GM18909 (cell line): ENCODE measurements around the gene CARHSP1.
"Not testable (repeated sequence)": the region's sequence is repeated elsewhere in the genome, so short reads cannot be mapped to it uniquely, and the experiment has no call there.

ENCODE experiments used
- ATAC-seq: cut with Tn5 transposase; IDR thresholded peaks from one replicate; pipeline ENCODE4 v1.9.1; 2021; ENCODE audit warnings: mild to moderate bottlenecking; ENCODE audit not compliant: unreplicated experiment, poor library complexity

CARHSP1 gene

DNA sequence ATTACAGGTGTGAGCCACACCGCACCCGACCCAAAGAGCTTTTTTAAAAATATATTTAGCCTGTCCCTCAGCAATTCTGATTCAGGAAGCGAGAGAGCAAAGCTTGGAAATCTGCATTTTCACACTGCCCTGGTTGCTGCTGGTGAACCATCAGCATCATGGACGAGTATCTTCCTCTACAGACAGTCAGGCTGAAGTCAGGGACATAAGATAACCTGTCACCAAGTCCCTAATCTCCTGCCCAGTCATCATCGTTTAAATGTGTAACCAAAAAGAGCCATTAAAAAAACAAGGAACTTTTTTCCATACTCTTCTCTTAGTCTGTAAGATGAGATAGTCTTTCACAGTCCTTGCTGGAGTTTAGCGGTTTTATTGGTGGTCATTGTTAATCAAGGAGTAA is 64.5 kb downstream of the CARHSP1 start:
- no peak for ATAC-seq

DNA sequence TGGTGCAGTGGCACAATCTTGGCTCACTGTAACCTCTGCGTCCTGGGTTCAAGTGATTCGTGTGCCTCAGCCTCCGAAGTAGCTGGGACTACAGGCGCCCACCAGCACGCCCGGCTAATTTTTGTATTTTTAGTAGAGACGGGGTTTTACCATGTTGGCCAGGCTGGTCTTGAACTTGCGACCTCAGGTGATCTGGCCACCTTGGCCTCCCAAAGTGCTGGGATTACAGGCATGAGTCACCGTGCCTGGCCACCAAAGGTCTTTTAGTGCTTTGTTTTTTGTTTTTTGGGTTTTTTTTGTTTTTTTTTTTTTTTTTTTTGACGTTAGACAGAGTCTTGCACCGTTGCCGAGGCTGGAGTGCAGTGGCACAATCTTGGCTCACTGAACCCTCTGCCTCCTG is 65.1 kb downstream of the CARHSP1 start:
- ATAC-seq = not testable (repeated sequence)
